Right lobe of liver (tissue), 6 donors: ENCODE results near the gene RHBDL1. TPM values are rescaled to one million over a fixed set of nuclear protein-coding genes. Genes with fewer than 3 reads are reported as not detected.

Source experiments
- ATAC-seq, 4 donors: fragments of 200-7000 bp; cut with Tn5 transposase; one replicate each; pipeline ENCODE4 v1.9.1; 2020; ENCODE audit warnings: mild to moderate bottlenecking in 4 of 4, moderate library complexity in 4 of 4
- DNase-seq, 3 donors: peaks; one replicate each; pipeline ENCODE4 v3.0.0-alpha.2; 2020
- H3K27ac ChIP-seq, 3 donors: fragments of 200-600 bp; one replicate each; pipeline ENCODE4 v1.8.0; 2022
- H3K27me3 ChIP-seq, 2 donors: fragments of 200-600 bp; one replicate each; pipeline ENCODE4 v1.8.0; 2022
- H3K36me3 ChIP-seq, 4 donors: fragments of 200-600 bp; sonication (generic) in 1 of 4; one replicate each; pipeline versions ENCODE4 v1.5.1 to v1.8.0; 2017 to 2022; ENCODE audit warnings: control low read depth in 1 of 4
- H3K4me1 ChIP-seq, 4 donors: fragments of 200-600 bp; sonication (generic) in 1 of 4; one replicate each; pipeline versions ENCODE4 v1.5.1 to v1.8.0; 2017 to 2022; ENCODE audit warnings: control low read depth in 1 of 4
- H3K4me3 ChIP-seq, 3 donors: fragments of 200-600 bp; one replicate each; pipeline ENCODE4 v1.8.0; 2022
- H3K9me3 ChIP-seq, 4 donors: fragments of 200-600 bp; sonication (generic) in 1 of 4; one replicate each; pipeline versions ENCODE4 v1.5.1 to v1.8.0; 2017 to 2022; ENCODE audit warnings: control low read depth in 1 of 4
- CTCF ChIP-seq, 4 donors: fragments of 200-600 bp in 3 of 4; fragments of 450-650 bp in 1 of 4; IDR thresholded peaks; one replicate each; pipeline versions ENCODE4 v1.5.1 to v1.8.0; 2016 to 2022; ENCODE audit warnings: antibody characterized with exemption in 4 of 4, mild to moderate bottlenecking in 2 of 4
- POLR2A ChIP-seq: fragments of 450-650 bp; IDR thresholded peaks from one replicate; pipeline ENCODE4 v1.6.1; 2017; ENCODE audit warnings: antibody characterized with exemption, mild to moderate bottlenecking
- WGBS: methylation state at CpG from one replicate; pipeline ENCODE4 v1.1.6; 2018; ENCODE audit warnings: low coverage, low lambda C conversion rate; ENCODE audit not compliant: insufficient coverage; ENCODE audit errors: missing lambda C conversion rate; 5-methylcytosine and 5-hydroxymethylcytosine counted together
- intact Hi-C, 2 donors: fragments of 100-400 bp; cut with DNase I; formaldehyde crosslinking; loops; one replicate each; pipeline versions ENCODE4 v1.11.2 to v1.14.1; 2022
- total RNA-seq, 6 experiments: library from RNA; depleted of rRNA in 2 of 6; stranded (reverse); fragments of >200 nt in 2 of 6; fragmentation: NEBNext Ultra II Directional in 3 of 6; extraction: Animal tissue kit (Norgen Biotek cat#: 25700) in 3 of 6; gene quantifications; one replicate each; pipeline versions ENCODE4 v1.1.0 to v1.2.4, GENCODE V29; 2016 to 2023
- donor health status: DM: no; HTN: yes; CAD: no.
- donor health status: DM: no; HTN: no; CAD: no.
- donor health status: DM: no; HTN: no; CAD: no.
- donor health status: DM: no; HTN: yes; CAD: no.
- donor health status: DM: no; HTN: yes; CAD: no.

RHBDL1 gene
- total RNA-seq, 6 experiments from 2014 or later = 0.37 to 1.1 (median 0.60) TPM

DNA sequence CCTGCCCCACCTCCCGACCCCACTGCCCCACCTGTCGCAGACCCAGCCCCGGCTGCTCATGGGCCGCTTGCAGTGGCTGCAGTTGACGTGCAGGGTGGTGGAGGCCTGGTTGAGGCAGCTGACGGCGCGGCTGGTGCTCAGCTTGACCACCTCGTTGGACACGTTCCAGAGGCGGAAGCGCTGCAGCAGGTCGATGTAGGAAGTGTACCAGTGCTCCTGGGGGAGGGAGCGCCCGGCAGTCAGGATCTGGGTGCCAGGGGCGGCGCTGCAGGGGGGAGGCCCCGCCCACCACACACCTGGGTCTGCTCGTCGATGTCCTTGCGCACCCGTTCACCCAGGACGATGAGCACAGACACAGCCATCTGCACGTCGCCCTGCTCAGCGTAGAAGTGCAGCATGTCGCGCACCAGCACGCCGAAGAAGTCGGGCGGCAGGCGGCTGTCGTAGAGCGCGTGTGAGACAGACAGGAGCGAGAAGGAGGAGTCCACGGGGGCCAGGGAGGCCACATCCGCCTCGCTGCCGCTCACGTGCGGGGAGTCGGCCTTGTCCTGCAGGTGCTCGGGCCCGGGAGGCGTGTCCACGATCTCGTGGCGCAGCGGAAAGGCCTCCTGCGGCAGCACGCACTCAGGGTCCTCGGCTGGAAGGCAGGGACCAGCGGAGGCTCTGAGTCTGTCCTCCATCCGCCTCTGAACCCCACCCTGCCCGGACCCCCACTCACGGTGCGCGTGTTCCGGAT, 9.7 kb downstream of the RHBDL1 start:
- WGBS = 96% methylated on average over 4 of the region's 61 CpGs
- ATAC-seq (no peak), DNase-seq (peak in 2 of 3 donors; percentile 67 to 69)
- Histone ChIP-seq H3K9me3 (no peaks in the 10 kb centered on the region), H3K4me1 (peaks cover 0 to 47% (median 20%) of the 10 kb centered on the region in 4 donors), H3K36me3 (peaks cover 0 to 21% (median 7%) of the 10 kb centered on the region in 4 donors), H3K27ac (no peak overlapping the region), H3K4me3 (peak overlapping the region in 2 of 3 donors; percentile 68 to 84), H3K27me3 (no peaks in the 10 kb centered on the region)
- intact Hi-C loops = no loop called here
- no peak for TF ChIP-seq POLR2A

GRCh38 chr16:685967-686366, 10.5 kb downstream of the RHBDL1 start:
- ATAC-seq (peak in 2 of 4 donors; percentile 5 to 17), DNase-seq (peak; percentile 65 to 71 (median 66))
- WGBS = no CpG with 5 or more reads among the region's 10 CpGs
- Histone ChIP-seq H3K36me3 (peaks cover 0 to 21% (median 7%) of the 10 kb centered on the region in 4 donors), H3K27ac (no peak overlapping the region), H3K4me1 (peaks cover 0 to 45% (median 22%) of the 10 kb centered on the region in 4 donors), H3K4me3 (no peak overlapping the region), H3K27me3 (no peaks in the 10 kb centered on the region), H3K9me3 (no peaks in the 10 kb centered on the region)
- intact Hi-C loops = no loop called here
- TF ChIP-seq CTCF (IDR thresholded peaks at IDR 0.05) (peak; percentile 35 to 42 (median 36)), POLR2A (no peak)

GRCh38 chr16:686459-687260, 11.2 kb downstream of the RHBDL1 start:
- DNase-seq (no peak), ATAC-seq (no peak)
- H3K9me3 ChIP-seq = no peaks in the 10 kb centered on the region
- H3K36me3 ChIP-seq = peaks cover 0 to 20% (median 6%) of the 10 kb centered on the region in 4 donors
- TF ChIP-seq POLR2A (no peak), CTCF (IDR thresholded peaks at IDR 0.05) (no peak)
- peaks cover 0 to 38% (median 16%) of the 10 kb centered on the region in 4 donors for H3K4me1 ChIP-seq
- WGBS = 80% methylated on average over 2 of the region's 51 CpGs
- intact Hi-C loops = no loop called here
- H3K27me3 ChIP-seq = no peaks in the 10 kb centered on the region
- no peak overlapping the region for H3K4me3 ChIP-seq
- H3K27ac ChIP-seq = no peak overlapping the region

DNA sequence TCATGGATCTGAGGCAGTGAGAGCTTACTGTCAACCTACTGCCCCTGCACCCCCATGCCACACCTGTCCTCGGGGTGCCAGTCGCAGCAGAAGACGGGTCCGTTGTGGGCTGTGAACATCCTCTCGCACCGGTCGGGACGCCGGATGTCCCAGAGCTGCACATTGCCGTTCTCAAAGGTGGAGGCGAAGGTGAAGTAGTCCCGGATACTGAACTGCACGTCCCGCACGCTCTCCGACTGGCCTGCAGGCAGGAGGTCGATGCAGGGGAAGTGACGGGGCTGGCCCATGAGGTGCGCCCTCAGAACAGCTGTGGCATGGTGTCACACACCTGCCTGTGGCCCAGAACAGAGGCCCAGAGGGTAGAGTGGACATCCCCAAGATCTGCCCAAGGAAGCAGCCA, 12.0 kb downstream of the RHBDL1 start:
- H3K27me3 ChIP-seq = no peaks in the 10 kb centered on the region
- intact Hi-C loops = no loop called here
- peaks cover 0 to 30% (median 12%) of the 10 kb centered on the region in 4 donors for H3K4me1 ChIP-seq
- WGBS = no CpG with 5 or more reads among the region's 19 CpGs
- no peak overlapping the region for H3K27ac ChIP-seq
- H3K9me3 ChIP-seq = no peaks in the 10 kb centered on the region
- ATAC-seq (no peak), DNase-seq (no peak)
- no peak overlapping the region for H3K4me3 ChIP-seq
- peaks cover 0 to 11% (median 2%) of the 10 kb centered on the region in 4 donors for H3K36me3 ChIP-seq
- no peak for TF ChIP-seq POLR2A
- TF ChIP-seq CTCF (IDR thresholded peaks at IDR 0.05) = no peak
